Measurements from ENCODE around the gene IL11RA. TPM values are rescaled to one million over a fixed set of nuclear protein-coding genes. Genes with fewer than 3 reads are reported as not detected.

Gene IL11RA
- total and polyA plus RNA-seq, 7 donors: 1.4 to 110 (median 67.3) TPM

GRCh38 chr9:34709196-34709978 is 57.4 kb downstream of the IL11RA start:
- DNase-seq: no peak
- TF ChIP-seq POLR2AphosphoS5 (IDR thresholded peaks at IDR 0.05): no peak
- TF ChIP-seq EP300 (IDR thresholded peaks at IDR 0.05): no peak
- TF ChIP-seq POLR2A (IDR thresholded peaks at IDR 0.05): no peak
- no peaks in the 10 kb centered on the region for H3K4me1 ChIP-seq
- H3K9me3 ChIP-seq: no peaks in the 10 kb centered on the region
- no peaks in the 10 kb centered on the region for H3K36me3 ChIP-seq
- 94 to 95% methylated on average over 9 of the region's 9 CpGs for WGBS, 2 donors
- no peak overlapping the region for H3K27ac ChIP-seq
- H3K4me3 ChIP-seq: no peak overlapping the region
- intact Hi-C loops (cut with DNase I): no loop called here
- no peaks in the 10 kb centered on the region for H3K27me3 ChIP-seq

GRCh38 chr9:34710023-34710422 is 58.0 kb downstream of the IL11RA start, which contains the start of gene CCL21:
Gene CCL21, minus strand, starts transcription at chr9:34710136. Its CDS starts 70 bp downstream, at chr9:34710066.
- 58 to 64% methylated on average over 2 of the region's 2 CpGs for WGBS, 2 donors
- TF ChIP-seq EP300 (IDR thresholded peaks at IDR 0.05): no peak
- no peak for TF ChIP-seq CTCF (IDR thresholded peaks at IDR 0.05)
- TF ChIP-seq POLR2AphosphoS5 (IDR thresholded peaks at IDR 0.05): no peak
- TF ChIP-seq POLR2A (IDR thresholded peaks at IDR 0.05): no peak
- no peak for DNase-seq
- H3K4me1 ChIP-seq: no peaks in the 10 kb centered on the region
- no peak within 1 kb of the TSS for H3K4me3 ChIP-seq
- no peaks in the 10 kb centered on the region for H3K36me3 ChIP-seq
- no peaks in the 10 kb centered on the region for H3K9me3 ChIP-seq
- no peak within 1 kb of the TSS for H3K27ac ChIP-seq
- intact Hi-C loops (cut with DNase I): no loop called here
- H3K27me3 ChIP-seq: no peaks in the 10 kb centered on the region

Small RNA genes lying within 50 kb of the gene (small RNA-seq; reads per million reads assigned to genes)
- 0 reads per million in 3 donors for gene CCL27

Other genes with a start within 250 kb of the IL11RA start
- gene FAM219A, start 193.6 kb upstream of the IL11RA start, total RNA-seq: 10 to 100 TPM in 1 of 4 donors, 1 to 10 TPM in 3; 7.4 to 10.2 (median 8.8) TPM
- gene FAM219A, start 193.6 kb upstream of the IL11RA start, polyA plus RNA-seq: 1 to 10 TPM; 3.0 to 7.9 (median 3.2) TPM
- gene DNAI1, start 193.4 kb upstream of the IL11RA start, total RNA-seq: under 1 TPM in 1 of 4 donors, not detected in 3; under 0.01 TPM
- gene DNAI1, start 193.4 kb upstream of the IL11RA start, polyA plus RNA-seq: under 1 TPM in 1 of 3 donors, not detected in 2; 0.01 TPM
- 1 to 10 TPM in 1 of 4 donors, not detected in 3; 2.5 TPM for gene ENHO, start 129.2 kb upstream of the IL11RA start, total RNA-seq
- gene ENHO, start 129.2 kb upstream of the IL11RA start, polyA plus RNA-seq: 1 to 10 TPM; 1.9 to 7.4 (median 6.0) TPM
- 10 to 100 TPM in 1 of 4 donors, 1 to 10 TPM in 3; 3.0 to 12.9 (median 7.5) TPM for gene CNTFR, start 62.5 kb upstream of the IL11RA start, total RNA-seq
- gene CNTFR, start 62.5 kb upstream of the IL11RA start, polyA plus RNA-seq: 1 to 10 TPM; 1.6 to 4.6 (median 4.2) TPM
- 10 to 100 TPM; 23.3 to 44.3 (median 31.5) TPM for gene RPP25L, start 40.1 kb upstream of the IL11RA start, total RNA-seq
- 10 to 100 TPM; 47.4 to 72.1 (median 49.2) TPM for gene RPP25L, start 40.1 kb upstream of the IL11RA start, polyA plus RNA-seq
- 100 to 1,000 TPM in 2 of 4 donors, 10 to 100 TPM in 2; 59.6 to 122 (median 106) TPM for gene DCTN3, start 31.7 kb upstream of the IL11RA start, total RNA-seq
- 10 to 100 TPM; 84.0 to 90.7 (median 86.7) TPM for gene DCTN3, start 31.7 kb upstream of the IL11RA start, polyA plus RNA-seq
- not detected for gene ARID3C, start 23.1 kb upstream of the IL11RA start, total RNA-seq
- under 1 TPM in 1 of 3 donors, not detected in 2; 0.06 TPM for gene ARID3C, start 23.1 kb upstream of the IL11RA start, polyA plus RNA-seq
- 10 to 100 TPM; 69.0 to 82.6 (median 72.6) TPM for gene SIGMAR1, start 14.4 kb upstream of the IL11RA start, total RNA-seq
- 10 to 100 TPM; 12.0 to 71.5 (median 13.2) TPM for gene SIGMAR1, start 14.4 kb upstream of the IL11RA start, polyA plus RNA-seq
- gene GALT, start 5.5 kb upstream of the IL11RA start, total RNA-seq: 10 to 100 TPM; 28.8 to 51.0 (median 33.1) TPM
- 10 to 100 TPM; 15.6 to 44.8 (median 21.7) TPM for gene GALT, start 5.5 kb upstream of the IL11RA start, polyA plus RNA-seq
- not detected for gene CCL27, start 10.5 kb downstream of the IL11RA start, total RNA-seq
- gene CCL27, start 10.5 kb downstream of the IL11RA start, polyA plus RNA-seq: under 1 TPM in 1 of 3 donors, not detected in 2; 0.63 TPM
- 1 to 10 TPM in 1 of 4 donors, not detected in 3; 5.8 TPM for gene CCL19, start 39.1 kb downstream of the IL11RA start, total RNA-seq
- 100 to 1,000 TPM in 1 of 3 donors, 1 to 10 TPM in 2; 1.8 to 415 (median 1.8) TPM for gene CCL19, start 39.1 kb downstream of the IL11RA start, polyA plus RNA-seq
- 100 to 1,000 TPM in 3 of 4 donors, 10 to 100 TPM in 1; 61.6 to 214 (median 160) TPM for gene CCL21, start 58.0 kb downstream of the IL11RA start, total RNA-seq
- 100 to 1,000 TPM in 1 of 3 donors, 10 to 100 TPM in 1, 1 to 10 TPM in 1; 1.4 to 204 (median 41.4) TPM for gene CCL21, start 58.0 kb downstream of the IL11RA start, polyA plus RNA-seq

Data from sigmoid colon (tissue), 7 donors.